Skeletal muscle cell (primary cell): Measurements from ENCODE around the gene PRDX1.
"Not testable (repeated sequence)": the region's sequence is repeated elsewhere in the genome, so short reads cannot be mapped to it uniquely, and the experiment has no call there.

Experiments used
- DNase-seq: peaks from one replicate; pipeline ENCODE4 v3.0.0-alpha.2; 2010; ENCODE audit warnings: low read depth
- H3K4me3 ChIP-seq: 2 replicates; pipeline ENCODE4 v1.5.1; 2011; ENCODE audit warnings: low read depth, mild to moderate bottlenecking, control low read depth, low read length, moderate library complexity

PRDX1 gene

DNA sequence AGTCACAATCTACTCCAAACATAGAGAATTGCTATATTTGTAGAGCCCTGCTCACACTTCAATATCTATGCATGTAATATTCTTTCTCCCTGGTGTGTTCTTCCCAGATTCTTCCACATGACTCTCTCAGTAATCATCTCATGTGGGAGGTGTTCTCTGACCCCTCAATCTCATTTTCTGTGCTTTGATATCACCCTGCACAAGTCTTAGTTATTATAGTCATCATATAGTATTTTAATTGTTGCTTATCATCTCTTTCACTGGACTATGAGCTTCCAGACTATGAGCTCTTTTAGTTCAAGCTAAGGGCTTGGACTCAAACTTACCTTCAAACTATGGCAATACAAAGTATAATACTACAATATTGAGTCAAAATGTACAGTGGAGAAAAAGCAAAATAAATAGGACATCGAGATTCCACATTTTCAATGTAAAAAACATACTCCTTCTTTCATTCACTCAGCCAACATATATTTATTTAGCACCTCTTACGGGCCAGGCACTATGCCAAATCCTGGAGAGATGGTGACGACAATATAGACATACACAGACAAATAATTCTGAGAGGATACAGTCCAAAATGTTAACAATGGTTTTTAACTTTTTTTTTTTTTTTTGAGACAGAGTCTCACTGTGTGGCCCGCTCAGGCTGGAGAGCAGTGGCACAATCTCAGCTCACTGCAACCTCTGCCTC, 43.4 kb downstream of the PRDX1 start:
- no peak overlapping the region for H3K4me3 ChIP-seq
- DNase-seq = no peak

DNA sequence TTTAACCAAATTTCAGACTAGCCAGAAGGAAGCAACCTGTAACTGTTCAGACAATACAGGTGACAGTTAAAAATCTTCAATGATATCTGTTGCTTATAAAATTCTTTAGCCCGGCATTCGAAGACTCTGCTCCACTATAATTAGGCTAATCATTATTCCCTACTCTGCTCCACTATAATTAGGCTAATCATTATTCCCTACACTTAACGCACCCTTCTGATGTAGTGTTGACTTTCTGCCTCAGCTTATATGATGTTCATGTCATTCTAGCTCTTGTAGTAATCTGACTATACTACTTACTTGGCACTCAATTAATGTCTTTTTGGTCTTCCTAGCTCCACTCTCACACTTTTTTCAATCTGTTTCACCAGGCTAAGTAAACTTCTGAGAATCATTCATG, 44.0 kb downstream of the PRDX1 start:
- H3K4me3 ChIP-seq = no peak overlapping the region
- no peak for DNase-seq

DNA sequence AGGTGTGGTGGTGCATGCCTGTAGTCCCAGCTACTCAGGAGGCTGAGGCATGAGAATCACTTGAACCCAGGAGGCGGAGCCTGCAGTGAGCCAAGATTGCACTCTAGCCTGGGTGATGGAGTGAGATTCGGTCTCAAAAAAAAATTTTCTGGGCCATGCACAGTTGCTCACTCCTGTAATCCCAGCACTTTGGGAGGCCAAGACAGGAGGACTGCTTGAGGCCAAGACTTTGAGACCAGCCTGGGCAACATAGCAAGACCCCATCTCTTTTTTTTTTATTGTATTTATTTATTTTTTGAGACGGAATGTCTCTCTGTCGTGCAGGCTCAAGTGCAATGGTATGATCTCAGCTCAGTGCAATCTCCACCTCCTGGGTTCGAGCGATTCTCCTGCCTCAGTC, 47.5 kb downstream of the PRDX1 start:
- H3K4me3 ChIP-seq, DNase-seq: not testable (repeated sequence)

DNA sequence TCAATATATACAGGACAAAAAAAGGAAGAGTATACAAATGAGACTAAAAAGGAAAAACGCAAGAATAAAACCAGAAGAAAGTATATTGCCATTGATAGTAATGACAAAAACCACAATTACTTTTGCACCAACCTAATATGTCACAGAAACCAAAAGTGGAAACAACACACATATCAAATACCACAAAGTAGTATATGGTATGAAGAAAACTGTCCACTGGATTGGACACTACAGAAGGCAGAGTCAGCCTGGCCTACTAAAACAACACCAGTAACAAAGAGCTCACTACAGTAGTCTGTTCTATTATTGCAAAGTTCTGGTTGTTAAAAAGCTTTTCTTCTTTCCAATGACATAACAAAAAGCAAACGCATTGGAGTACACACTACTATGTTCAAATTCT, 48.4 kb downstream of the PRDX1 start:
- H3K4me3 ChIP-seq = no peak overlapping the region
- DNase-seq = no peak

DNA sequence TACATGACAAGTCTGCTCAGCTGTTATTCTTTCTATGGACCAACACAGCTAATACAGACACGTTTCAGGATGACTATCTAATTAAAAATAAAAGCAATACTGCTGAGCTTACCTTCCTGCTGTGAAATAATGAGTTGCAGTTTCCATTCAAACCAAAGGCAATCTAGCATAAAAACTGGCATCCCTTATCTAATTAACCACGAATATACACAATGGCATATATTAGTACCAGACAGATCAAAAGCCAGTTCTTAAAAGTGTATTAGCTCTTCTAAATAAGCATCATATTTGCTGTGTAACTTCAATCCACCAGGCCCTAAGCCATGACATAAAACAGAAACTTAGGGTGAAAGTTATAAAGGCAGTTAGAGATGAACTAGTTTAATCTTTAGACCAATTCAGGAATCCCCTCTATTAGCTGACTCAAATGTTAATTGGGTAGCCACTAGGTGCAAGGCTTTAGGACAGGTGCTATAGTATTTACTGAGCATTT, 51.3 kb downstream of the PRDX1 start:
- no peak overlapping the region for H3K4me3 ChIP-seq
- DNase-seq = no peak

DNA sequence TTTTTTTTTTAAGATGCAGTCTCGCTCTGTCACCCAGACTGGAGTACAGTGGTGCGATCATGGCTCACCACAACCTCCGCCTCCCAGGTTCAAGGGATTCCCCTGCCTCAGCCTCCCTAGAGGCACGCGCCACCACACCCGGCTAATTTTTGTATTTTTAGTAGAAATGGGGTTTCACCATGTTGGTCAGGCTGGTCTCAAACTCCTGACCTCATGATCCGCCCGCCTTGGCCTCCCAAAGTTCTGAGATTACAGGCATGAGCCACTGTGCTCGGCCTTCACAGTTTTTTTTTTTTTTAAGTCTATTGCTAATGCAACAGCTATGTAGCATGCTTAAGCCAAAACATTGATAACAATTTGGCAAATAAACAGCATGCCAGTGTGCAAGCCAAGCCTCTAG, 54.3 kb downstream of the PRDX1 start:
- not testable (repeated sequence) for H3K4me3 ChIP-seq, DNase-seq

DNA sequence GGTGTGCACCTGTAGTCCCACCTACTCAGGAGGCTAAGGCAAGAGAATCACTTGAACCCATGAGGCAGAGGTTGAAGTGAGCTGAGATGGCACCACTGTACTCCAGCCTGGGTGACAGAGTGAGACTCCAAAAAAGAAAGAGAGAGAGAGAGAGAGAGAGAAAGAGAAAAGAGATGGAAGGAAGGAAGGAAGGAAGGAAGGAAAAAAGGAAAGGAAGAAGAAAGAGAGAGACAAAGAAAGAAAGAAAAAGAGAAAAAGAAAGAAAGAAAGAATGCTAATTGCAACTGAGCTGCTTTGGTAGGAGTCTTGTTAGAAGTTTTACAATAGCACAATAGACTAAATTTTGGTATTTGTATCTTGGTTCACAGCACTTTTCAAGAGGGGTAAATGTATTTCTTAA, 56.4 kb downstream of the PRDX1 start:
- no peak for DNase-seq
- H3K4me3 ChIP-seq = no peak overlapping the region
